IMR-90 (cell line): ENCODE data around the gene CPEB3. TPM values are rescaled to one million over a fixed set of nuclear protein-coding genes. Genes with fewer than 3 reads are reported as not detected.

ENCODE experiments used
- ATAC-seq: fragments of 200-7000 bp; cut with Tn5 transposase; 2 replicates; pipeline ENCODE4 v1.9.1; 2020; ENCODE audit warnings: low read depth, mild to moderate bottlenecking, moderate library complexity
- BruUV-seq: library from RNA; stranded (reverse); fragments of 400-500 nt; replicated peaks from 2 replicates; lab custom pipeline; 2021; lab: Mats Ljungman, UMichigan
- CTCF ChIA-PET: fragments of 300-600 bp; formaldehyde crosslinking; extraction: SDS; loops from one replicate; lab custom pipeline; 2021; ENCODE audit warnings: antibody characterized with exemption; lab: Yijun Ruan, JAX
- POLR2A ChIA-PET: fragments of 300-600 bp; sonication (Branson Sonifier 250); formaldehyde crosslinking; loops from one replicate; lab custom pipeline; 2022; ENCODE audit warnings: antibody characterized with exemption; ENCODE audit not compliant: unreplicated experiment; lab: Charles Lee
- DNase-seq: peaks from one replicate; pipeline ENCODE4 v3.0.0; 2013
- H2AFZ ChIP-seq: replicated peaks from 2 replicates; pipeline ENCODE3; 2013; ENCODE audit warnings: low read length, mild to moderate bottlenecking; ENCODE audit not compliant: poor library complexity
- H2AK5ac ChIP-seq: 2 replicates; pipeline ENCODE4 v1.6.1; 2013; ENCODE audit warnings: low read depth, low read length, inconsistent platforms
- H2AK9ac ChIP-seq: replicated peaks from 2 replicates; pipeline ENCODE3; 2013; ENCODE audit warnings: mild to moderate bottlenecking, low read depth, low read length, moderate library complexity; ENCODE audit not compliant: poor library complexity
- H2BK120ac ChIP-seq: 2 replicates; pipeline ENCODE4 v1.6.1; 2013; ENCODE audit warnings: low read depth, low read length, inconsistent platforms
- H2BK15ac ChIP-seq: 3 replicates; pipeline ENCODE4 v1.6.1; 2013; ENCODE audit warnings: low read depth, low read length, inconsistent platforms
- H2BK20ac ChIP-seq: 2 replicates; pipeline ENCODE4 v1.6.1; 2013; ENCODE audit warnings: low read depth, mild to moderate bottlenecking, inconsistent platforms, low read length, moderate library complexity
- H2BK5ac ChIP-seq: 2 replicates; pipeline ENCODE4 v1.6.1; 2013; ENCODE audit warnings: mild to moderate bottlenecking, low read depth, low read length, inconsistent platforms; ENCODE audit not compliant: poor library complexity, severe bottlenecking
- H3K14ac ChIP-seq: replicated peaks from 2 replicates; pipeline ENCODE4 v1.6.1; 2013; ENCODE audit warnings: low read depth, low read length, inconsistent platforms
- H3K18ac ChIP-seq: 2 replicates; pipeline ENCODE4 v1.6.1; 2013; ENCODE audit warnings: low read depth, low read length, control low read depth
- H3K23ac ChIP-seq: 2 replicates; pipeline ENCODE4 v1.6.1; 2013; ENCODE audit warnings: low read depth, low read length, inconsistent platforms
- H3K27ac ChIP-seq: 2 replicates; pipeline ENCODE4 v1.5.1; 2013; ENCODE audit warnings: mild to moderate bottlenecking, control low read depth, low read length; ENCODE audit not compliant: insufficient read depth
- H3K27me3 ChIP-seq: 2 replicates; pipeline ENCODE4 v1.6.1; 2013; ENCODE audit warnings: low read length; ENCODE audit not compliant: control insufficient read depth, insufficient read depth
- H3K36me3 ChIP-seq: 2 replicates; pipeline ENCODE4 v1.6.1; 2013; ENCODE audit warnings: low read length, mixed read lengths; ENCODE audit not compliant: control insufficient read depth, insufficient read depth
- H3K4ac ChIP-seq: 2 replicates; pipeline ENCODE4 v1.6.1; 2013; ENCODE audit warnings: low read depth, low read length, inconsistent platforms
- H3K4me1 ChIP-seq: 2 replicates; pipeline ENCODE4 v1.6.1; 2013; ENCODE audit warnings: low read length, mixed read lengths; ENCODE audit not compliant: control insufficient read depth, insufficient read depth
- H3K4me2 ChIP-seq: 2 replicates; pipeline ENCODE4 v1.6.1; 2013; ENCODE audit warnings: low read depth, mild to moderate bottlenecking, control low read depth, low read length, moderate library complexity
- H3K4me3 ChIP-seq: 2 replicates; pipeline ENCODE4 v1.5.1; 2013; ENCODE audit warnings: low read depth, mild to moderate bottlenecking, control low read depth, low read length, moderate library complexity; ENCODE audit not compliant: insufficient read depth
- H3K56ac ChIP-seq: 2 replicates; pipeline ENCODE4 v1.6.1; 2013; ENCODE audit warnings: low read length, inconsistent platforms; ENCODE audit not compliant: insufficient read depth; ENCODE audit errors: extremely low read depth
- H3K79me1 ChIP-seq, 2 experiments: 2 replicates each; pipeline ENCODE4 v1.6.1; 2013; ENCODE audit warnings: low read length in 2 of 2, inconsistent platforms in 1 of 2, low read depth in 1 of 2
- H3K9ac ChIP-seq: 2 replicates; pipeline ENCODE4 v1.6.1; 2013; ENCODE audit warnings: low read depth, low read length, control low read depth
- H3K9me1 ChIP-seq: 2 replicates; pipeline ENCODE4 v1.6.1; 2013; ENCODE audit warnings: low read length, inconsistent platforms; ENCODE audit not compliant: insufficient read depth
- H3K9me3 ChIP-seq: 2 replicates; pipeline ENCODE4 v1.6.1; 2013; ENCODE audit warnings: low read length; ENCODE audit not compliant: control insufficient read depth, insufficient read depth
- H4K20me1 ChIP-seq: 2 replicates; pipeline ENCODE4 v1.6.1; 2013; ENCODE audit warnings: low read length, inconsistent platforms; ENCODE audit not compliant: insufficient read depth
- H4K5ac ChIP-seq: 2 replicates; pipeline ENCODE4 v1.6.1; 2013; ENCODE audit warnings: mild to moderate bottlenecking, low read depth, low read length, control low read depth
- H4K8ac ChIP-seq, 2 experiments: 2 replicates each; pipeline ENCODE4 v1.6.1; 2013; ENCODE audit warnings: low read depth in 2 of 2, low read length in 2 of 2, control low read depth in 1 of 2, inconsistent platforms in 1 of 2
- H4K91ac ChIP-seq: 2 replicates; pipeline ENCODE4 v1.6.1; 2013; ENCODE audit warnings: low read depth, low read length, inconsistent platforms; ENCODE audit not compliant: insufficient read depth
- BHLHE40 ChIP-seq: fragments of 150-350 bp; IDR thresholded peaks from 2 replicates; pipeline ENCODE4 v1.6.1; 2016; ENCODE audit warnings: mild to moderate bottlenecking, low read depth, low read length
- CEBPB ChIP-seq: IDR thresholded peaks from 2 replicates; pipeline ENCODE4 v1.6.1; 2012; ENCODE audit warnings: low read depth, low read length, improper control_type of control experiment
- CHD1 ChIP-seq: IDR thresholded peaks from 2 replicates; pipeline ENCODE4 v1.6.1; 2012; ENCODE audit warnings: low read depth, low read length, improper control_type of control experiment
- FOS ChIP-seq: fragments of 150-350 bp; IDR thresholded peaks from 2 replicates; pipeline ENCODE4 v1.6.1; 2016; ENCODE audit warnings: low read depth, low read length
- MAFK ChIP-seq: IDR thresholded peaks from 2 replicates; pipeline ENCODE4 v1.6.1; 2012; ENCODE audit warnings: low read depth, low read length, improper control_type of control experiment
- MAZ ChIP-seq: IDR thresholded peaks from 2 replicates; pipeline ENCODE4 v1.6.1; 2012; ENCODE audit warnings: low read depth, mild to moderate bottlenecking, low read length, improper control_type of control experiment, moderate library complexity, borderline replicate concordance
- MXI1 ChIP-seq: IDR thresholded peaks from 2 replicates; pipeline ENCODE4 v1.6.1; 2012; ENCODE audit warnings: low read depth, mild to moderate bottlenecking, low read length, moderate library complexity, borderline replicate concordance
- NFE2L2 ChIP-seq: fragments of 150-350 bp; IDR thresholded peaks from 2 replicates; pipeline ENCODE4 v1.6.1; 2016; ENCODE audit warnings: low read depth, mild to moderate bottlenecking, low read length
- POLR2A ChIP-seq: IDR thresholded peaks from 2 replicates; pipeline ENCODE4 v1.6.1; 2012; ENCODE audit warnings: mild to moderate bottlenecking, low read depth, low read length
- RAD21 ChIP-seq: IDR thresholded peaks from 2 replicates; pipeline ENCODE4 v1.6.1; 2012; ENCODE audit warnings: low read length, improper control_type of control experiment
- RCOR1 ChIP-seq: IDR thresholded peaks from 2 replicates; pipeline ENCODE4 v1.6.1; 2012; ENCODE audit warnings: mild to moderate bottlenecking, low read length, improper control_type of control experiment; ENCODE audit not compliant: insufficient replicate concordance
- RFX5 ChIP-seq: IDR thresholded peaks from 2 replicates; pipeline ENCODE4 v1.8.0; 2012; ENCODE audit warnings: low read depth, mild to moderate bottlenecking, low read length, moderate library complexity
- SMC3 ChIP-seq: fragments of 150-350 bp; IDR thresholded peaks from 2 replicates; pipeline ENCODE4 v1.6.1; 2016; ENCODE audit warnings: low read depth, mild to moderate bottlenecking, antibody characterized with exemption, low read length, moderate library complexity
- WGBS, 2 experiments: methylation state at CpG; one replicate each; pipeline versions ENCODE4 v1.1.5 to v1.1.7; 2013; ENCODE audit warnings: missing lambda C conversion rate in 2 of 2; ENCODE audit not compliant: insufficient read length in 1 of 2; ENCODE audit errors: extremely low coverage in 2 of 2; 5-methylcytosine and 5-hydroxymethylcytosine counted together
- dilution Hi-C: fragments of 300-500 bp; cut with HindIII; formaldehyde crosslinking; loops from one replicate; pipeline ENCODE4 v1.14.3; 2018; ENCODE audit warnings: low sequenced_read_pairs; ENCODE audit not compliant: unreplicated experiment
- in situ Hi-C: fragments of 300-500 bp; cut with MboI; formaldehyde crosslinking; loops from 3 replicates; pipeline ENCODE4 v1.14.3; 2019; ENCODE audit warnings: low sequenced_read_pairs, inconsistent platforms, mixed read lengths
- intact Hi-C: fragments of 100-400 bp; cut with micrococcal nuclease; formaldehyde crosslinking; loops from 2 replicates; pipeline ENCODE4 v1.10.0; 2022
- polyA plus RNA-seq, 3 experiments: library from polyadenylated mRNA; depleted of rRNA; stranded (reverse); fragments of >200 nt; gene quantifications; 2 replicates each; pipeline ENCODE4 v1.2.3, GENCODE V29; 2012; ENCODE audit warnings: low replicate concordance in 1 of 3
- total RNA-seq: library from RNA; depleted of rRNA; stranded (reverse); fragments of >200 nt; gene quantifications from 2 replicates; pipeline ENCODE4 v1.2.3, GENCODE V29; 2012
- TF ChIP-seq, protein P1 (sequence below): fragments of 150-350 bp; IDR thresholded peaks from 2 replicates; pipeline ENCODE4 v1.6.1; 2016; ENCODE audit warnings: low read depth, mild to moderate bottlenecking, low read length, moderate library complexity, borderline replicate concordance
- TF ChIP-seq, protein P2 (sequence below): conservative IDR thresholded peaks from 2 replicates; pipeline ENCODE4 v1.5.1; 2012; ENCODE audit warnings: mild to moderate bottlenecking, low read depth, low read length, improper control_type of control experiment
- TF ChIP-seq, protein P3 (sequence below): fragments of 150-350 bp; IDR thresholded peaks from 2 replicates; pipeline ENCODE4 v1.6.1; 2017; ENCODE audit warnings: mild to moderate bottlenecking, antibody characterized with exemption, low read length, low read depth

CPEB3 gene
- total and polyA plus RNA-seq, 2 of the 4 experiments (the other 2 are of a cell fraction), result 0.18 to 0.36 TPM

DNA sequence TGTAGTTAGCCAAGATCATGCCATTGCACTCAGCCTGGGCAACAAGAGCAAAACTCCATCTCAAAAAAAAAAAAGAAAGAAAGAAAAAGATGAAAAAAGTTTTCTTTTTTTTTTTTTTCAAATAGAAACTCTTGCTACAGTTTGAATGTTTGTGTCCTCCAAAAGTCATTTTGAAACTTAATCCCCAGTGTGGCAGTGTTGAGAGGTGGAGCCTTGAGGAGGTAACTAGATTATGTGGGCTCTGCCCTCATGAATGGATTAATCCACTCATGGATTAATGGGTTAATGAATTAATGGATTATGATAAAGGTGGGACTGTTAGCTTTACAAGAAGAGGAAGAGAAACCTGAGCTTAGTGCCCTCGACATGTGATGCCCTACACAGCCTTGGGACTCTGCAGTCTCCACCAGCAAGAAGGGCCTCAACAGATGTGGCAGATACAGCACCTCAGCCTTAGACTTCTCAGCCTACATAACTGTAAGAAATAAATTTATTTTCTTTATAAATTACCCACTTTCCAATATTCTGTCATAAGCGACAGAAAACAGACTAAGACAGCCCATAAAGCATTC lies 25.1 kb downstream of the CPEB3 start:
- Histone ChIP-seq H2BK120ac (no peak overlapping the region), H4K5ac (no peak overlapping the region), H3K23ac (no peak overlapping the region), H3K4me2 (no peak overlapping the region), H3K9ac (no peak overlapping the region), H2AK9ac (no peak overlapping the region), H3K9me1 (no peaks in the 10 kb centered on the region), H3K36me3 (no peaks in the 10 kb centered on the region), H3K56ac (no peak overlapping the region), H3K27me3 (no peaks in the 10 kb centered on the region), H3K14ac (no peak overlapping the region), H3K4me3 (no peak overlapping the region), H3K9me3 (no peaks in the 10 kb centered on the region), H4K20me1 (no peaks in the 10 kb centered on the region), H2BK20ac (no peak overlapping the region), H3K4ac (no peak overlapping the region), H2AFZ (no peak overlapping the region), H2BK15ac (no peak overlapping the region), H2AK5ac (no peak overlapping the region), H4K91ac (no peak overlapping the region), H4K8ac (no peak overlapping the region), H3K79me1 (no peaks in the 10 kb centered on the region), H3K18ac (no peak overlapping the region), H2BK5ac (no peak overlapping the region), H3K4me1 (no peaks in the 10 kb centered on the region), H3K27ac (no peak overlapping the region)
- intact Hi-C loops, result no loop called here
- TF ChIP-seq MXI1, result no peak
- TF ChIP-seq RCOR1, result no peak
- TF ChIP-seq BHLHE40, result no peak
- no peak for TF ChIP-seq SMC3
- no peak for TF ChIP-seq RFX5
- no peak for TF ChIP-seq POLR2A
- no peak for TF ChIP-seq MAZ
- TF ChIP-seq CHD1, result no peak
- TF ChIP-seq CEBPB, result no peak
- TF ChIP-seq MAFK, result no peak
- TF ChIP-seq, protein P1, sequence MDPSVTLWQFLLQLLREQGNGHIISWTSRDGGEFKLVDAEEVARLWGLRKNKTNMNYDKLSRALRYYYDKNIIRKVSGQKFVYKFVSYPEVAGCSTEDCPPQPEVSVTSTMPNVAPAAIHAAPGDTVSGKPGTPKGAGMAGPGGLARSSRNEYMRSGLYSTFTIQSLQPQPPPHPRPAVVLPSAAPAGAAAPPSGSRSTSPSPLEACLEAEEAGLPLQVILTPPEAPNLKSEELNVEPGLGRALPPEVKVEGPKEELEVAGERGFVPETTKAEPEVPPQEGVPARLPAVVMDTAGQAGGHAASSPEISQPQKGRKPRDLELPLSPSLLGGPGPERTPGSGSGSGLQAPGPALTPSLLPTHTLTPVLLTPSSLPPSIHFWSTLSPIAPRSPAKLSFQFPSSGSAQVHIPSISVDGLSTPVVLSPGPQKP, result no peak
- TF ChIP-seq FOS, result no peak
- TF ChIP-seq, protein P2, sequence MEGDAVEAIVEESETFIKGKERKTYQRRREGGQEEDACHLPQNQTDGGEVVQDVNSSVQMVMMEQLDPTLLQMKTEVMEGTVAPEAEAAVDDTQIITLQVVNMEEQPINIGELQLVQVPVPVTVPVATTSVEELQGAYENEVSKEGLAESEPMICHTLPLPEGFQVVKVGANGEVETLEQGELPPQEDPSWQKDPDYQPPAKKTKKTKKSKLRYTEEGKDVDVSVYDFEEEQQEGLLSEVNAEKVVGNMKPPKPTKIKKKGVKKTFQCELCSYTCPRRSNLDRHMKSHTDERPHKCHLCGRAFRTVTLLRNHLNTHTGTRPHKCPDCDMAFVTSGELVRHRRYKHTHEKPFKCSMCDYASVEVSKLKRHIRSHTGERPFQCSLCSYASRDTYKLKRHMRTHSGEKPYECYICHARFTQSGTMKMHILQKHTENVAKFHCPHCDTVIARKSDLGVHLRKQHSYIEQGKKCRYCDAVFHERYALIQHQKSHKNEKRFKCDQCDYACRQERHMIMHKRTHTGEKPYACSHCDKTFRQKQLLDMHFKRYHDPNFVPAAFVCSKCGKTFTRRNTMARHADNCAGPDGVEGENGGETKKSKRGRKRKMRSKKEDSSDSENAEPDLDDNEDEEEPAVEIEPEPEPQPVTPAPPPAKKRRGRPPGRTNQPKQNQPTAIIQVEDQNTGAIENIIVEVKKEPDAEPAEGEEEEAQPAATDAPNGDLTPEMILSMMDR, result no peak
- TF ChIP-seq NFE2L2, result no peak
- TF ChIP-seq, protein P3, sequence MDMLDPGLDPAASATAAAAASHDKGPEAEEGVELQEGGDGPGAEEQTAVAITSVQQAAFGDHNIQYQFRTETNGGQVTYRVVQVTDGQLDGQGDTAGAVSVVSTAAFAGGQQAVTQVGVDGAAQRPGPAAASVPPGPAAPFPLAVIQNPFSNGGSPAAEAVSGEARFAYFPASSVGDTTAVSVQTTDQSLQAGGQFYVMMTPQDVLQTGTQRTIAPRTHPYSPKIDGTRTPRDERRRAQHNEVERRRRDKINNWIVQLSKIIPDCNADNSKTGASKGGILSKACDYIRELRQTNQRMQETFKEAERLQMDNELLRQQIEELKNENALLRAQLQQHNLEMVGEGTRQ, result no peak
- TF ChIP-seq RAD21, result no peak
- CTCF ChIA-PET, result no interaction called here
- in situ Hi-C loops, result no loop called here
- no TSS peak for BruUV-seq
- POLR2A ChIA-PET, result no interaction called here
- DNase-seq, result no peak
- dilution Hi-C loops, result no loop called here
- ATAC-seq, result no peak
- no CpG with 5 or more reads among the region's 2 CpGs for WGBS, 2 experiments
